Endothelial cell of umbilical vein (primary cell): ENCODE results near the gene TXN. TPM values are rescaled to one million over a fixed set of nuclear protein-coding genes. Genes with fewer than 3 reads are reported as not detected.
"Not testable (repeated sequence)": the region's sequence is repeated elsewhere in the genome, so short reads cannot be mapped to it uniquely, and the experiment has no call there.

Source experiments
- BruUV-seq: library from RNA; stranded (reverse); fragments of 400-500 nt; replicated peaks from 2 replicates; lab custom pipeline; 2021; lab: Mats Ljungman, UMichigan
- CTCF ChIA-PET: fragments of 300-600, 350-600 bp; sonication (Branson Sonifier 250); formaldehyde crosslinking; loops from one replicate; lab custom pipeline; 2021; ENCODE audit warnings: antibody characterized with exemption, inconsistent platforms; lab: Charles Lee
- POLR2A ChIA-PET: fragments of 300-600, 350-600 bp; sonication (Branson Sonifier 250); formaldehyde crosslinking; loops from one replicate; lab custom pipeline; 2021; ENCODE audit warnings: antibody characterized with exemption, inconsistent platforms; lab: Charles Lee
- DNase-seq: peaks from one replicate; pipeline ENCODE4 v3.0.0-alpha.2; 2011; ENCODE audit warnings: low read depth, low spot score
- FAIRE-seq: peaks from 2 replicates; lab custom pipeline; 2011; peaks lifted over from hg19 to GRCh38; lab: Jason Lieb, UNC
- H2AFZ ChIP-seq: 2 replicates; pipeline ENCODE4 v1.6.0; 2012; ENCODE audit warnings: low read depth, low read length, control low read depth, inconsistent platforms
- H3K27ac ChIP-seq: 2 replicates; pipeline ENCODE4 v1.5.1; 2011; ENCODE audit warnings: low read depth, mild to moderate bottlenecking, control low read depth, low read length, moderate library complexity; ENCODE audit not compliant: insufficient read depth
- H3K27me3 ChIP-seq, 2 experiments: 2 replicates each; pipeline versions ENCODE4 v1.6.0 to v1.6.1; 2011; ENCODE audit warnings: low read length in 2 of 2, mixed read lengths in 1 of 2; ENCODE audit not compliant: control insufficient read depth in 2 of 2, insufficient read depth in 2 of 2
- H3K36me3 ChIP-seq, 2 experiments: 2 replicates in 1 of 2; 3 replicates in 1 of 2; pipeline ENCODE4 v1.5.1; 2011; ENCODE audit warnings: low read length in 2 of 2, mild to moderate bottlenecking in 1 of 2, moderate library complexity in 1 of 2; ENCODE audit not compliant: control insufficient read depth in 2 of 2, insufficient read depth in 2 of 2; ENCODE audit errors: extremely low read depth in 1 of 2
- H3K4me1 ChIP-seq: 3 replicates; pipeline ENCODE4 v1.5.1; 2011; ENCODE audit warnings: mild to moderate bottlenecking, low read length; ENCODE audit not compliant: control insufficient read depth, insufficient read depth; ENCODE audit errors: extremely low read depth
- H3K4me2 ChIP-seq: 2 replicates; pipeline ENCODE4 v1.6.1; 2011; ENCODE audit warnings: low read length, control low read depth, mixed read lengths; ENCODE audit not compliant: insufficient read depth
- H3K4me3 ChIP-seq, 3 experiments: fragments of 200-600 bp in 1 of 3; sonication (generic), shearing (Covaris generic) in 1 of 3; replicated peaks in 1 of 3; 2 replicates each; pipeline ENCODE4 v1.5.1; 2011 to 2016; ENCODE audit warnings: control low read depth in 3 of 3, low read length in 3 of 3, mild to moderate bottlenecking in 2 of 3, inconsistent platforms in 1 of 3, low read depth in 1 of 3, moderate library complexity in 1 of 3; ENCODE audit not compliant: insufficient read depth in 1 of 3
- H3K79me2 ChIP-seq: 2 replicates; pipeline ENCODE4 v1.6.0; 2012; ENCODE audit warnings: low read length, inconsistent platforms; ENCODE audit not compliant: control insufficient read depth, insufficient read depth
- H3K9ac ChIP-seq: replicated peaks from 2 replicates; pipeline ENCODE3; 2011; ENCODE audit warnings: low read length, control low read depth; ENCODE audit not compliant: insufficient read depth; ENCODE audit errors: extremely low read depth
- H3K9me1 ChIP-seq: replicated peaks from 3 replicates; pipeline ENCODE4 v1.6.0; 2011; ENCODE audit warnings: mild to moderate bottlenecking, low read length; ENCODE audit not compliant: control insufficient read depth, insufficient read depth; ENCODE audit errors: extremely low read depth
- H3K9me3 ChIP-seq: replicated peaks from 2 replicates; pipeline ENCODE4 v1.5.1; 2012; ENCODE audit warnings: low read length, inconsistent platforms; ENCODE audit not compliant: control insufficient read depth, insufficient read depth
- H4K20me1 ChIP-seq: replicated peaks from 2 replicates; pipeline ENCODE3; 2011; ENCODE audit warnings: mild to moderate bottlenecking, low read length; ENCODE audit not compliant: control insufficient read depth, insufficient read depth; ENCODE audit errors: extremely low read depth
- EZH2 ChIP-seq: IDR thresholded peaks from 2 replicates; pipeline ENCODE4 v1.6.1; 2012; ENCODE audit warnings: borderline replicate concordance, low read depth, mild to moderate bottlenecking, moderate library complexity, low read length, inconsistent platforms; ENCODE audit not compliant: severe bottlenecking
- FOS ChIP-seq: IDR thresholded peaks from 2 replicates; pipeline ENCODE4 v1.6.1; 2011; ENCODE audit warnings: mild to moderate bottlenecking, low read length, moderate library complexity, borderline replicate concordance; ENCODE audit not compliant: insufficient read depth
- GATA2 ChIP-seq: IDR thresholded peaks from 2 replicates; pipeline ENCODE4 v1.7.0; 2011; ENCODE audit warnings: low read depth, mild to moderate bottlenecking, moderate library complexity, mixed read lengths, low read length; ENCODE audit not compliant: insufficient read length, insufficient read depth
- JUN ChIP-seq: IDR thresholded peaks from 2 replicates; pipeline ENCODE4 v1.6.1; 2011; ENCODE audit warnings: borderline replicate concordance, low read depth; ENCODE audit not compliant: insufficient read length, insufficient read depth
- MYC ChIP-seq: IDR thresholded peaks from one replicate; pipeline ENCODE4 v1.6.1; 2011; ENCODE audit warnings: mild to moderate bottlenecking, low read depth, low read length
- POLR2A ChIP-seq: IDR thresholded peaks from 2 replicates; pipeline ENCODE4 v1.6.1; 2012; ENCODE audit warnings: low read depth, mild to moderate bottlenecking, control low read depth, low read length
- POLR2AphosphoS5 ChIP-seq: IDR thresholded peaks from 2 replicates; pipeline ENCODE4 v1.6.1; 2012; ENCODE audit warnings: low read depth, mild to moderate bottlenecking, control low read depth, low read length, moderate library complexity; ENCODE audit not compliant: insufficient read depth
- dilution Hi-C: fragments of 300-500 bp; cut with MboI; formaldehyde crosslinking; loops from one replicate; pipeline ENCODE4 v1.15.0; 2019; ENCODE audit warnings: low sequenced_read_pairs; ENCODE audit not compliant: extremely low pct_ligation_motif_present
- intact Hi-C: fragments of 100-400 bp; cut with micrococcal nuclease; formaldehyde crosslinking; loops from one replicate; pipeline ENCODE4 v1.10.0; 2022
- polyA plus RNA-seq, 4 experiments: library from polyadenylated mRNA; depleted of rRNA in 3 of 4; stranded (reverse) in 3 of 4; unstranded in 1 of 4; fragments of >200 nt; gene quantifications; 2 replicates each; pipeline versions ENCODE4 v1.2.1 to v1.2.3, GENCODE V29; 2011 to 2012; ENCODE audit warnings: missing spikeins in 1 of 4
- total RNA-seq: library from RNA; stranded (reverse); gene quantifications from 2 replicates; pipeline ENCODE4 v1.2.3, GENCODE V29; 2021
- TF ChIP-seq, protein P1 (sequence below): IDR thresholded peaks from 2 replicates; pipeline ENCODE4 v1.6.1; 2011; ENCODE audit not compliant: insufficient read depth, insufficient read length
- TF ChIP-seq, protein P2 (sequence below), 2 donors: IDR thresholded peaks; 1 replicate in 1 of 2; 2 replicates in 1 of 2; pipeline ENCODE4 v1.5.1; 2011; ENCODE audit warnings: low read length in 2 of 2, mild to moderate bottlenecking in 2 of 2, moderate library complexity in 2 of 2, control low read depth in 1 of 2, inconsistent platforms in 1 of 2, low read depth in 1 of 2; ENCODE audit not compliant: insufficient read depth in 1 of 2; ENCODE audit errors: extremely low read depth in 1 of 2

Gene TXN
- total and polyA plus RNA-seq, 2 donors (not counting 3 experiments of a cell fraction or from before 2014, with no cell fraction given), result 280 to 373 TPM

DNA sequence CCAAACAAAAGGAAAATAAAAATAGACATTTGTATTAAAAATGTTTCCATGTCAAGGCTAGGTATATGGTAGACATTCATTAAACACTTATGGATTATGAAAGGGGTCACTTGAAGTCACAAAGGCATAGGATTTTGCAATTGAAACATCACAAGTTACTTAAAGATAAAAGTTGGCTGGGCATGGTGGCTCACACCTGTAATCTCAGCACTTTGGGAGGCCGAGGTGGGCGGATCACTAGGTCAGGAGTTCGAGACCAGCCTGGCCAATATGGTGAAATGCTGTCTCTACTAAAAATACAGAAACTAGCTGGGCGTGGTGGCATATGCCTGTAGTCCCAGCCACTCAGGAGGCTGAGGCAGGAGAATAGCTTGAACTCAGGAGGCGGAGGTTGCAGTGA lies 4.5 kb downstream of the TXN start:
- CTCF ChIA-PET, result not testable (repeated sequence)

DNA sequence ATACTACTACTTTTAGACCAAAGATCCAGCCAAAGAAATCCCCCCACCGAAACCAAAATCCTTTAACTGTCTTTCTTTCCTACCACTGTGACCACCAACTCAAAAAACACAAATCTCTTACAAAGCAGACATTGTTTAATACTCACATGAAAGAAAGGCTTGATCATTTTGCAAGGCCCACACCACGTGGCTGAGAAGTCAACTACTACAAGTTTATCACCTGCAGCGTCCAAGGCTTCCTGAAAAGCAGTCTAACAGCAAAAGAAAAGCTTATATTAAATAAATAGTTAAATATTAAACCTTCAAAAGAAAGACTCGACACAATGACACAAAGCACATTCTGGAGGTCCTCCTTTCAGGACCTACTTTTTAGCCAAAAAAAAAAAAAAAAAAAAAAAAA lies 5.1 kb downstream of the TXN start:
- TF ChIP-seq, protein P1, sequence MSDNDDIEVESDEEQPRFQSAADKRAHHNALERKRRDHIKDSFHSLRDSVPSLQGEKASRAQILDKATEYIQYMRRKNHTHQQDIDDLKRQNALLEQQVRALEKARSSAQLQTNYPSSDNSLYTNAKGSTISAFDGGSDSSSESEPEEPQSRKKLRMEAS, result no peak
- TF ChIP-seq EZH2 (no peak), MYC (no peak), POLR2AphosphoS5 (no peak), GATA2 (no peak), FOS (no peak), JUN (no peak), POLR2A (no peak)
- TF ChIP-seq, protein P2, sequence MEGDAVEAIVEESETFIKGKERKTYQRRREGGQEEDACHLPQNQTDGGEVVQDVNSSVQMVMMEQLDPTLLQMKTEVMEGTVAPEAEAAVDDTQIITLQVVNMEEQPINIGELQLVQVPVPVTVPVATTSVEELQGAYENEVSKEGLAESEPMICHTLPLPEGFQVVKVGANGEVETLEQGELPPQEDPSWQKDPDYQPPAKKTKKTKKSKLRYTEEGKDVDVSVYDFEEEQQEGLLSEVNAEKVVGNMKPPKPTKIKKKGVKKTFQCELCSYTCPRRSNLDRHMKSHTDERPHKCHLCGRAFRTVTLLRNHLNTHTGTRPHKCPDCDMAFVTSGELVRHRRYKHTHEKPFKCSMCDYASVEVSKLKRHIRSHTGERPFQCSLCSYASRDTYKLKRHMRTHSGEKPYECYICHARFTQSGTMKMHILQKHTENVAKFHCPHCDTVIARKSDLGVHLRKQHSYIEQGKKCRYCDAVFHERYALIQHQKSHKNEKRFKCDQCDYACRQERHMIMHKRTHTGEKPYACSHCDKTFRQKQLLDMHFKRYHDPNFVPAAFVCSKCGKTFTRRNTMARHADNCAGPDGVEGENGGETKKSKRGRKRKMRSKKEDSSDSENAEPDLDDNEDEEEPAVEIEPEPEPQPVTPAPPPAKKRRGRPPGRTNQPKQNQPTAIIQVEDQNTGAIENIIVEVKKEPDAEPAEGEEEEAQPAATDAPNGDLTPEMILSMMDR (IDR thresholded peaks at IDR 0.05; ENCODE audit: extremely low read depth in 1 of 2, insufficient read depth in 1 of 2, low read depth in 1 of 2, low read length in 2 of 2), result no peak
- ChIA-PET CTCF (no interaction called here), POLR2A (no interaction called here)
- FAIRE-seq (no peak), DNase-seq (no peak)
- Histone ChIP-seq H3K4me3 (no peak overlapping the region), H3K27me3 (no peaks in the 10 kb centered on the region), H3K27ac (no peak overlapping the region), H3K9ac (no peak overlapping the region), H3K79me2 (peaks cover 83% of the 10 kb centered on the region), H3K4me2 (no peak overlapping the region), H4K20me1 (no peaks in the 10 kb centered on the region), H2AFZ (no peak overlapping the region), H3K36me3 (peaks cover 6 to 8% of the 10 kb centered on the region in 2 experiments), H3K9me1 (no peaks in the 10 kb centered on the region), H3K9me3 (no peaks in the 10 kb centered on the region), H3K4me1 (peaks cover 12% of the 10 kb centered on the region)
- intact Hi-C loops (loop anchor here (10.0 kb wide), 1 partner anchor 186 kb away; no protein-coding TSS in a partner anchor), dilution Hi-C loops (no loop called here)
- no TSS peak for BruUV-seq

More for the DNA sequence above, 4.5 kb downstream of the TXN start:
- H3K27ac ChIP-seq, POLR2A ChIA-PET, H3K9me3 ChIP-seq, H3K27me3 ChIP-seq, H3K36me3 ChIP-seq, H3K9me1 ChIP-seq, DNase-seq, FAIRE-seq, H3K4me3 ChIP-seq, H2AFZ ChIP-seq, BruUV-seq, H4K20me1 ChIP-seq, H3K9ac ChIP-seq, H3K4me2 ChIP-seq, dilution Hi-C loops: not testable (repeated sequence)
- H3K4me1 ChIP-seq, result peaks cover 12% of the 10 kb centered on the region
- intact Hi-C loops, result loop anchor here (10.0 kb wide), 1 partner anchor 187 kb away; no protein-coding TSS in a partner anchor
- H3K79me2 ChIP-seq, result peaks cover 82% of the 10 kb centered on the region
